NCI-H774 (cell line): Measurements from ENCODE around the gene FRMD6.
A peak's percentile ranks its signal among the peaks of the same experiment; 100 is the strongest.
"Not testable (repeated sequence)": the region's sequence is repeated elsewhere in the genome, so short reads cannot be mapped to it uniquely, and the experiment has no call there.

Source experiments
- DNase-seq: peaks from one replicate; lab custom pipeline; 2025; lab: John Stamatoyannopoulos, UW

FRMD6 gene

DNA sequence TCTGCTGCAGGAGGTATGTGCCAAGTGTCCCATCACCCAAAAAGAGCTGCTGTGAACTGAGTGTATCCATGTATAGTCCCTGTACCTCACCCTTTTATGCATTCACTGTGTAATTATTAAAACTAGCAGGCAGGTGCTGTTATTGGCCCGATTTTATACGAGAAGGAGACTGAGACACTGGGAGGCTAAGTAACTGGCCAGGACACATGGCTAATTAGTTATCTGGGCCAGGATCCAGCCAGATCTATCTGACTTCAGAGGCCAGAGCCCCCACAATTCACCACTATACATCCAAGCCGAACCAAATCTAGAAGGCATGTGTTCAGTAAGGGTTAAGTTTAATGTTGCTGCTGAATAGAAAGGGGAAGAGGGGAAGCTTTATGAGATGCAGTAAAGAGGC is 73.4 kb downstream of the FRMD6 start:
- DNase-seq, result no peak

DNA sequence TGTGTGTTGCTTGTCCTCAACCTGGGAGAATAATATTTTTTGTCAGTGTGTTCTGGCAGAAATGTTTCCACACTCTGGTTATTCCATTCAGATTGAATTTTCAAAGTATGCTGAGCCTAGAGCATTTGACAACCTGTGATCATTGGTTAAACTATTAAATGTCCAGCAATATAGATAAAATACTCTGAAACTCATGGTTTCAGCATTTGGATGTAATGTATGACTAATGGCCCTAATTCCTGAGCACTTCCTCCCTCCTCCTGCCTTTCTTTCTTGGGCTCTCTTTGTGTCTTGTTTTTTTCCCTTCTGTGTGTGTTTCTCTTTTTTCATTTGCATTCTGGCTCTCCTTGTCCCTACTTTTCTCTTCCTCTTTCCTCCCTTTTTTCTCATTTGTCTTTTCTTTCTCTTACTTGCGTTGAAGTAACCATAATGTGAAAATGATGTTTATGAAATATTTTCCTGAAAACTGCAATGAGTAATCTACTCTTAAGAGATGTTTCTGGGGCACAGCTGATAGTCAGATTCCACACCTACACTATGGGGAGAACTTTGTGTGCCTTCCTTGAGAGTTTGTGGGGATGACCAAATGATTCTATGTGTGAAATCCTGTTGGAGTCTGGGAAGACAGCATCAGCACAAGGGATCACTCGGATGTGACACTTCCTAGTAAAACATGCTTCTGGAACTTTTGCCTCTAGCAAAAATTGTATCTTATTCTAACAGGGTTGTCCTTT is 74.6 kb downstream of the FRMD6 start:
- DNase-seq, result no peak

DNA sequence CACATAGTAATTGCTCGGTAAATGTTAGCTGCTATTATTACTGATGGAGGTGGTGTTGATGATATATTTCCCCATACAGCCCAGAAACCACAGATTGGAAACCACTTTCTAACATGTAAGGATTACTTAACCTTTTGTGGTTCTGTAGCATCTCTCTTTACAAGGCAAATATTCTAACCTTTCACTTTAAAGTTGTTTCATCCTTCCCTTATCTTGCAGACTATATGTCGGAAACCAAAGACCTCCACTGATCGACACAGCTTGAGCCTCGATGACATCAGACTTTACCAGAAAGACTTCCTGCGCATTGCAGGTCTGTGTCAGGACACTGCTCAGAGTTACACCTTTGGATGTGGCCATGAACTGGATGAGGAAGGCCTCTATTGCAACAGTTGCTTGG is 75.8 kb downstream of the FRMD6 start:
- no peak for DNase-seq

DNA sequence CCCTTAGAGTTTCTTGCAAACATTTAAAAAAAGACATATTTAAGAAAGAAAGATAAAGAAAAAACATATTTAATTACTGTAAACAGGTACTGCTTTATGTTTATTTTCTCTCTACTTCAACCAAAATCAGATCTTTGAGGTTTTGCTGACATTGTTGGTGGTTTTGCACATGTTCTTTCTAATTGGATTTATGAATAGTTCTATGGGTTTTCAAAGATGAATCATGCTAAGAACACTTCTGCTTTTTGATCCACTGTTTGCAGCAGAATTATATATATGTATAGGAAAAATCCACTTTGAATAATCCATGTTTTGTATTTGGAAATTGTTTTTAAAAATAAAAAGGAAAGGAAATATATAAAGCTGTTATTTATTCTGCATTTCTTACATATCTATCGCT is 78.4 kb downstream of the FRMD6 start:
- no peak for DNase-seq

DNA sequence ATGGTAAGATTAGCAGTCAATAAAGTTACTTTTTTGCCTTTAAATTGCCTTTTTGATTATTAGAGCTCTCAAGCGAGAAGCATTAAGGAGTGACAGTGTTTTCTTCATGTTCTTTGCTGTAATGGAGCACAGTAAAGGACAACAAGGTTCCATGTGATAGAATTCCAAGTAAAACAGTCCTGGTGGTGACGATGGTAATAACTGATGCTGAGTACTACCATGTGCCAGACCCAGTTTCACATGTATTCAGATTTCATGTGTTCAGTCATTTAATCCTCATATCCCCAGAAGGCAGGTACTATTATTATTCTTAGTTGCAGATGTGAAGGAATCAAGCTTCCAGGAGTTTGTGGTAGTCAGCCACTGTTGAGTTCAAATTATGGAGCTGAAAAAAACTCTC is 79.0 kb downstream of the FRMD6 start:
- no peak for DNase-seq

DNA sequence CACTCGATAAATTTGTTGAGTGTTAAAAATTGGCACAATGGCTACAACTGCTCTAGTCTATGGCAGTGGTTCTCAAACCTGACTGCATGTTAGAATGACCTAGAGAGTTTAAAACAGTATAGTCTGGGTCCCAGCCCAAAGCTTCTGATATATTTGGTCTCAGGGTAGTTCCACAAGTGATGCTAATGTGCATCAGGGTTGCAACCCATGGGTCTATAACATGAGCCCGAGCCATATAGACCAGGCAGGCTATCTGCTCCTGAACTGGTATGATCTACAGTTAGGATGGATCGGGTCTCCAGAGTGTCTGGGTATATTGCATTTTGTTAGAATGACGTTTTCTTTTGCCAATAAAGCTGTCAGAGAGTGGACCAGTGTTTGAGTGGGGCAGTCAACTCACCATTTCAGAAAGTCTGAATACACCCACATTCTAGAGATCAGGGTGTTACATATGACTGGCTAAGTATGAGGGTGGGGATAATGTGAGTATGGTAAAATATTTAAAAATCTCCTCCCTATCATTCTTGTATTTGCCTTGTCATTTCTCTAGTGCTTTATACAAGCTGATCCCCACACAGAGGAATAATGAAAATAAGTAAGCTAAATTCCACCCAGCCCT is 80.9 kb downstream of the FRMD6 start:
- no peak for DNase-seq

DNA sequence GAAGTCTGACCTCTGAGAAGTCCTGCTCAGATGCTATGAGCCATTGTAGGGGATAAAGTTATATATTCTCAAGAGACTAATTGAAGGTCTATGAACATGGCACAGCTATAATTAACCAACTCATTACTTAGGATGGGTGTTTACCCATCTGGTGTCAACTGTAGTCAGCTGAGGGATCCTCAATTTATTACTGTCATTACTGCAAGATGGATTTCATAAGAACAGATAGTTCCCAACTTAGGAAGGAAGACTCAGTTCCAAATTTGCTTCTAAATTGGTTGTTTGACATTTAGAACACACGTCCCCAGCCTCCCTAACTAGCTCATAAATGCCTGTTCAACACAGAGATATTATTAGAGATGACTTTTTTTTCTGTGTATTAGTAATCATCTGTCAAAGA is 81.4 kb downstream of the FRMD6 start:
- no peak for DNase-seq

DNA sequence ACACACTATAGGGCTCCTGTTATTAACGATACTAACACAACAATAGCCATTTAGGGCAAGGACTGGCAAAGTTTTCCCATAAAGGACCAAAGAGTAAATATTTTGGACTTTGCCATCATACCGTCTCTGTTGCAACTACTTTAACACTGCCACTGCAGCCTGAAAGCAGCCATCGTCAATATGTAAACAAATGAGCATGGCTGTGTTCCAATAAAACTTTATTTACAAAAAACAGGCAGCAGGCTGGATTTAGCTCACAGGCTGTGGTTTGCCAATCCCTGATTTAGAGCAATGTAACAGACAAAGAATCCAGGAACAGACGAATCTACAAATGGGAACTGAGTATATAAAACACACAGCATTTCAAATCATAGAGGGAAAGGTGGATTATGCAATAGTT is 84.1 kb downstream of the FRMD6 start:
- peak; percentile 2 for DNase-seq

DNA sequence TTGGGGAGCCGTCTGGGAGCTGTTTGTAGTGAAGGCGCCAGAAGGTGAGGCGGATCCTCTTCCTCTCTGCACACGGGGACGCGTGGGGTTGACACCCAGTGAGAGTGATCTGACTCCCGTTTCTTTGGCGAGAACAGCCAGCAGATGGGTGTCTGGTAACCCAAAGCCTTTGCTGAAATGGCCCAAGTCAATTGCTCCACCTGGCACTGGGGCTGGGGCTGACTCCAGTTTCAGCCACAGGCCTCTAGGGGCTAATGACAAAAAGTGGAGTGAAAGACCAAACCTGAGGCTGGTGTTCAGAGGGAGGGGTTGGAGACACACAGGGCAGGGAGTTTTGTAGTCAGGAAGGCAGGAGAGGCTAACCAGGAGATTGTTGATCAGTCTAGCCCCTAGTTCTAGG is 87.0 kb downstream of the FRMD6 start:
- DNase-seq, result no peak

DNA sequence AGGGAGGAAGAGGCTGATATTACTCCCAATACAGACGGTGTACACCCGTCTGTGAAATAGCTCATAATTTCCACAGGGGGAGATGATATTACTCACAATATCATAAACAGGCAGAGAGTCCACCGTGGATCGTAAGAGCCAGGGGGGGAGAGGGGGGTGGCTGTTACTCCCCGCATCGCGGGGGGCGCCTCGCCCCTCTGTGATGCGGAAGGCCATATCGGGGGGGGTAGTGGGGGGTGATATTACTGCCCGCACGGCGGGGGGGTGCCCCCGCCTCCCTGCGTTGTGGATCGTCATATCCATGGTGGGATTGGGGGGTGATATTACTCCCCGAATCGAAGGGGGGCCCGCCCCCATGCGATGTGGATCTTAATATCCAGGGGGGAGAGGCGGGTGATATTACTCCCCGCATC is 91.9 kb downstream of the FRMD6 start:
- DNase-seq, result no peak

DNA sequence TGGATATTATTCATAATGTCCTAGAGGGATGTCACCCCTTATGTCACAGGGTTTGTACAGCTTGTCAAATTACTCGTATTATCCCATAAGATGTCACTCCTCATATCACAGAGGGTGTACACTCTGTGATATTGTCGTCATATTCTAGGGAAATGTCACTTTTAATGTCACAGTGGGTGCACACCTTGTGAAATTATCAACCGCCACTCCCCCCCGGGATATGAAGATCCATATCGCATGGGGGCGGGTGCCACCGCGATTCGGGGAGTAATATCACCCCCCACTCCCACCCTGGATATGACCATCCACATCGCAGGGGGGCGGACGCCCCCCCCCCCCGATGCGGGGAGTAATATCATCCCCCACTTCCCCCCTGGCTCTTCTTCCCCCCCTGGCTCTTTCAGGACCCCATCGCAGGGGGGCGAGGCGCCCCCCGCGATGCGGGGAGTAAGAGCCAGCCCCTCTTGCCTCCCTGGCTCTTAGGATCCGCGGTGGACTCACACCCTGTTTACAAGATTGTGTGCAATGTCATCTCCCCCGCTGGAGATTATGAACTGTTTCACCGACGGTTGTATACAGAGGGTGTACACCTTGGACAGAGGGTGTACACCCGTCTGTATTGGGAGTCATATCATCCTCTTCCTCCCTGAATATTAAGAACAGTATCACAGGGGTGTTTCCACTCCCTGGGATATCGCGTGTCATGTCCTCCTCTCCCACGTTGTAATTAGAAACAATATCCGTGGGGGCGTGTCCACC is 92.8 kb downstream of the FRMD6 start:
- DNase-seq, result no peak

DNA sequence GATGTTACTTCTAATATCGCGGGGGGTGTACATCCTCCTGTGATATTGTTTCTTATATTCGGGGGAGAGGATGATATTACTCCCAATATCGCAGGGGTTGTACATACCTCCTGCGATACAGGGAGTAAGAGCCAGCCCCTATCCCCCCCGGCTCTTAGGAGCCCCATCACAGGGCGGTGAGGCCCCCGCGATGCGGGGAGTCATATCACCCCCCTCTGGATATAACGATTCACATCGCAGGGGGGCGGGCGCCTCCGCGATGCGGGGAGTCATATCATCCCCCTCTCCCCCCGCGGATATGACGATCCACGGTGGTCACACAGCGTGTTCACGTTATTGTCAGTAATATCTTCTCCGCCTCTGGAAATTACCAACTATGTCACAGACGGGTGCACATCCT is 95.1 kb downstream of the FRMD6 start:
- DNase-seq, result not testable (repeated sequence)

DNA sequence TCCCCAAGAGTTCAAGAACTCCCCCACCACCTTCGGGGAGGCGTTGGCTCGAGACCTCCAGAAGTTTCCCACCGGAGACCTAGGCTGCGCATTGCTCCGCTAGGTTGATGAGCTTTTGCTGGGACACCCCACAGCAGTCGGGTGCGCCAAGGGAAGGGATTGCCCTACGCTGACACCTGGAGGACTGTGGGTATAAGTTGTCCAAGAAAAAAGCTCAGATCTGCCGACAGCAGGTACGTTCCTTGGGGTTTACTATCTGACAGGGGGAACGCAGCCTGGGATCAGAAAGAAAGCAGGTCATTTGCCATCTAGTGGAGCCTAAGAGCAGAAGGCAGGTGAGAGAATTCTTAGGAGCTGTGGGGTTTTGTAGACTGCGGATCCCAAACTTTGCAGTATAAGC is 98.8 kb downstream of the FRMD6 start:
- no peak for DNase-seq

DNA sequence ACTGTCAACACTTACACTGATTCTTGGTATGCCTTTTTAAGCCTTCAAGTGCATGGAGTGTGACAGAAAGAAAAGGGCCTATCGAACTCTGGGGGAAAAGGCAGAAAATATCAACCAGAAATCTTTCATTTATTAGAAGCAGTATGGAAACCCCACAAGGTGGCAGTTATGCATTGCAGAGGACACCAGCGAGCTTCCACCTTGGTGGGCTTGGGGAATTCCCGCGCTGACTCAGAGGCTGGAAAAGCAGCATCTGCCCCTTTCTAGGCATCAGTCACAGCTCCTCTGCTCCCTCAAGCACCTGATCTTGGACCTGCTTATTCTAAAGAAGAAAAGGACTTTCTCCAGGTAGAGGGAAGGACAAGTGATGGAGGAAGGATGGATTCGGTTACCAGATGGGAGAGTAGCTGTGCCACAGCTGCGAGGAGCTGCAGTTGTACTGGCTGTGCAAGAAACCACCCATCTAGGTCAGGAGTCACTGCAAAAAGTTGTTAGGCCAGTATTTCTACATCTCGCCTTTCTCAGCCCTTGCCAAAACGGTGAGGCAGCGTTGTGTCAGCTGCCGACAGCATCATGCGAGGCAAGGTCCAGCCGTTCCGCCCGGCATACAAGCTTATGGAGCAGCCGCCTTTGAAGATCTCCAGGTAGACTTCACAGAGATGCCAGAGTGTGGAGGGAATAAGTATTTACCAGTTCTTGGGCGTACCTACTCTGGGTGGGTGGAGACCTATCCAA is 100.1 kb downstream of the FRMD6 start:
- DNase-seq, result not testable (repeated sequence)

DNA sequence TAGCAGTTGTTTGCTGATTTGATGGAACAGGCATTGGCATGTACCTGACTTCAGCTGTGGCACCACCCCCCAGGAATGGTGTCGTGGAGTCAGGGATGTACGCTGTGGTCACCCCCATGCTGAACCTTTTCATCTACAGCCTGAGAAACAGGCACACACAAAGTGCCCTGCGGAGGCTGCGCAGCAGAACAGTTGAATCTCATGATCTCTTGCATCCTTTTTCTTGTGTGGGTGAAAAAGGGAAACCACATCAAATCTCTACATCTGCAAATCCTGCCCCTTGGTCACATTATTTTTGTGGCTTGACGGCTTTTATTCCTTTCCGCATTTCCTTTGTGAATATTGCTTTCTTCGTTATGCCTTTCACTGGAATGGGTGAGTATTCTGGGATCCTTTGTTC is 106.0 kb downstream of the FRMD6 start:
- not testable (repeated sequence) for DNase-seq

DNA sequence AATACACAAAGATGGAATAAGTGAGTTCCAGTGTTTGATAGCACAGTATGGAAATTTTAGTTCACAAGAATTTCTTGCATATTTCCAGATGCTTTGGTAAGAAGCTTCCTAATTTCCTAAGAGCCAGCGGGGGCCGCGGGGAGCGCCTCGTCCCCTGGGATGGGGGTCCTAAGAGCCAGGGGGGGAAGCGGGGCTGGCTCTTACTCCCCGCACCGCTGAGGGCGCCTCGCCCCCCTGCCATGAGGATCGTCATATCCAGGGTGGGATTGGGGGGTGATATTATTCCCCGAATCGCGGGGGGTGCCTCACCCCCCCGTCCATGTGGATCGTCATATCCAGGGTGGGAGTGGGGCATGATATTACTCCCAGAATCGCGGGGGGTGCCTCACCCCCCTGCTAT is 108.2 kb downstream of the FRMD6 start:
- no peak for DNase-seq

DNA sequence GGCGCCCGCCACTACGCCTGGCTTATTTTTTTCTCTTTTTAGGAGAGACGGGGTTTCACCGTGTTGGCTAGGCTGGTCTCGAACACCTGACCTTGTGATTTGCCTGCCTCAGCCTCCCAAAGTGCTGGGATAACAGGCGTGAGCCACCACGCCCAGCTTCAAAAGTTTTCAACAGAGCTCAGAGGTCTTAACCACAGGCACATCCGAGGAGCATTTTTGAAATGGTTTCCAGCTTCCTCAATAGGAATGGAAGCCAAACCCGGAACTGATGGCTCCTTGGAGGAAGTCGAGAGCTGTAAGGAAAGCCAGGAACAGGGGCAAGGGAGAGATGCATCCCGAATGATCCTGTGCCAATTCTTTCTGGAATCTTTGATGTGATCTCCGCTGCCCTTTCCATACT is 114.0 kb downstream of the FRMD6 start:
- DNase-seq, result not testable (repeated sequence)

DNA sequence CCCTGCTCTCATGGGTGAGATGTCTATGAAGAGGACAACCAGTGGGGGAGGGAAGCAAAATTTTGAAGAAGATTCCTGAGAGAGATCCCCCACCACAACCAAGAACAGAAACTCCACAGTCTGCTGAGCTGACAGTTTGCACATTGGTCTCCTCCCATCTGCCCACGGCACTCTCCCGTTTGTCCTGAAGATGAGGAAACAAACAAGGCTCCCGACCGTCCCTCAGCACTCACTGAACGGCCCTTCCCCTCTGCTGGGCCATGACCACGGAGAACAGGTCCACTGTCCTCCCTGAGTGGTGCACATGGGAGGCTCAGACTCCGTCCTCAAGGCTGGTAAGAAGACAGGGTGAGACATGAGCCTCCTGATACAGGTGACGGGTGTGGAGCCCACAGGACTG is 114.9 kb downstream of the FRMD6 start:
- DNase-seq, result not testable (repeated sequence)

DNA sequence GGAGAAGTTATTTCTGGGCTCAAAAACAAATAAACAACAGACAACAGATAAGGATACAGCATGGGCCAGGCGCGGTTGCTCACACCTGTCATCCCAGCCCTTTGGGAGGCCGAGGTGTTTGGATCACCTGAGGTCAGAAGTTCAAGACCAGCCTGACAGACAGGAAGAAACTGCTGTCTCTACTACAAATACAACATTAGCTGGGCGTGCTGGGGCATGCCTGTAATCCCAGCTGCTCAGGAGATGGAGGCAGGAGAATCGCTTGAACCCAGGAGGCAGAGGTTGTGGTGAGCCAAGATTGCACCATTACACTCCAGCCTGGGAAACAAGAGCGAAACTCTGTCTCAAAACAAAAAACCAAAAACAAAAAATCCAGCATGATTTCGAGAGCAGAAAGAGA is 117.6 kb downstream of the FRMD6 start:
- DNase-seq, result not testable (repeated sequence)

DNA sequence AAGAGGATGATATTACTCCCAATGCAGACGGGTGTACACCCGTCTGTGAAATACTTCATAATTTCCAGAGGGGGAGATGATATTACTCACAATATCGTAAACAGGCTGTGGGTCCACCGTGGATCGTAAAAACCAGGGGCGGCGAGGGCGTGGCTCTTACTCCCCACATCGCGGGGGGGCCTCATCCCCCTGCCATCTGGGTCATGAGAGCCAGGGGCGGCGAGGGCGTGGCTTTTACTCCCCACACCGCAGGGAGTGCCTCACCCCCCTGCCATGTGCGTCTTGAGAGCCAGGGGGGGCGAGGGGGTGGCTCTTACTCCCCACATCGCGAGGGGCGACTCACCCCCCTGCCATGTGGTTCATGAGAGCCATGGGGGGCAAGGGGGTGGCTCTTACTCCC is 122.5 kb downstream of the FRMD6 start:
- DNase-seq, result no peak

DNA sequence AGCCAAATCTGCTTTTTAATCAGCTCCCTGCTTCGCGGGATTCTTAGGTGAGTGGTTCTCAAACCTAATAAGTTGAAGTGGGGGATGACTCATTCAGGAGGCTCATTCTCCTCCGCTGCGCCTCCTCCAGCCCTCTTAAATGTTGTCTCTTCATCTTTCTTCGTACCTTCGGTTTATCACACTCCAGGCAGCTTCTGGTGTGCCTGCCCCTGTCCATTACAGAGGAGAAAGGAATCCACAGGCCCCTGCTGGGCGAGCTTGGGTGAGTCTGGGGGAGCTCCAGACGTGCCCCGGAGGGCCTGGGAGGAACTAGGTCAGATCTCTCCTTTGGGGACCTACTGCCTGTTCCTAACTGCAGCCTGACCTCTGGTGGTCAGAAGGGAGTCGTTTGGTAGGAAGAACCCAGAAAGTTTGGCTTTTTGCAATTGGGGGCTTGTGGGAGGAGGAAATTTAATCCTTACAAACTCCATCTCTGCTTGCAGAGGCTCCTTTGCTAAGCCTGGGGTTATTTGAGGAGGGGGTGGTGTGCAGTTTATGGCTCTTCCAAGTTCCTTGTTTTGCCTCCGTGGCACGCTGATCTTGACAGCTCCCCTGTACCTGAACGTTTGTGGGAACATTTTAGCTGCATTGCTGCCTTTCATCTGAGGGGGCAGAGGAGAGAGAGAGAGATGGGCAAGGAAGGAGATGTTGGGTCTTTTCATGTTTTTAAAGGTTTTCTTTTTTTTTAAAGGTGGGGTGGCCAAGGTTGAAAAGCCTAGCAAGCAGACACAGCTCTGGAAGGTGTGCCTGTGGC is 124.6 kb downstream of the FRMD6 start:
- no peak for DNase-seq
